ENCODE data around the gene TST.

Gene TST

DNA sequence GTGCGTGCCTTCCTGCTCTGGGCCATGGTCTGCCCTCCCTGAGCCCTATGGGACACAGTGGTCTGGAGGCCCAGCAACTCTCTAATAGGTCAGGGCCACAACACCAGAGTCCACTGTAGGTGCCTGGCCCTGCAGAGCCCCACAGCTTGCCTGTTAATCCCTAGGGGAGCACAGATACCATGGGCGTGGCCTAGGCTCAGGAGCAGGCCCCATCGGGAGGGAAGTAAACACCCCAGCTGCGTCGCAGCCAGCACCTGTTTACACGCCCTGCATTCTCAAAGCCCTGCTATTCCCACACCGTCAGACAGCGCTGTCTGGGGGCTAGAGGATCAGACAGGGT lies 34.8 kb upstream of the TST start:
- in situ Hi-C loops (cut with MboI; ENCODE audit: low sequenced_read_pairs) = no loop called here

DNA sequence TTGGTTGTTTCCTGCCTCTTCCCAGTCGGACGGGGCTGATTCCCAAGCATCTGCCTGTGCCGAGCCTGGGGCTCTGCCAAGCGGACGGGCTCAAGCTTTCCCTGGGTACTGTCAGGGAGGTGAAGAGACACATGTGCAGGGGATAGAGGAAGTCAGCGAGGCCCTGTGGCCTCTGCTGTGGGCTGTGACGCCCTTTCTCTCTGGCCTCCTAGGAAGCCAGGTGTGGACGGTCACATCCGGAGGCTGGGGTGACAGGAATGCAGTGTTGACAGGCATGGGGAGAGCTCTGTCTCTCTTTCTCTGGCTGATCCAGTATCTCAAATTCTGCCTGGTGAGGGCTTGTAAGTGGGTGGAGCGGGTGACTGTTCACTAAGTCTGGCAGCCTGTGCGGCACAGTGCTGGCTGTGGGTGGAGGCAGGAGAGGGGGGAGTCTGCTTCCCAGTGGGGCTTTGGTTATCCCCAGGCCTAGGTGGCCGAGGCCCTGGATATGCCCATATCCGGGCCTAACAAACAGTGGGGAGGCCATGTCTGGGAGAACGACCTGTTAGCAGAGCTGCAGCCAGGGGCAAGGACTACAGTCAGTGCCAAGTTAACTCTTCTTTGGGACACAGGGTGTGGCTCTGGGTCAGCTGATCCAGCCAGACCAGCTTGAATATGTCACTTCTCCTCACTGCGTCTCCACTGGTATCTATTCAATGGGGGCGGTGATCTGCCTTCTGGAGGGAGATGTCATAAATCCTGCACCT lies 34.2 kb upstream of the TST start:
- in situ Hi-C loops (cut with MboI; ENCODE audit: low sequenced_read_pairs) = no loop called here

DNA sequence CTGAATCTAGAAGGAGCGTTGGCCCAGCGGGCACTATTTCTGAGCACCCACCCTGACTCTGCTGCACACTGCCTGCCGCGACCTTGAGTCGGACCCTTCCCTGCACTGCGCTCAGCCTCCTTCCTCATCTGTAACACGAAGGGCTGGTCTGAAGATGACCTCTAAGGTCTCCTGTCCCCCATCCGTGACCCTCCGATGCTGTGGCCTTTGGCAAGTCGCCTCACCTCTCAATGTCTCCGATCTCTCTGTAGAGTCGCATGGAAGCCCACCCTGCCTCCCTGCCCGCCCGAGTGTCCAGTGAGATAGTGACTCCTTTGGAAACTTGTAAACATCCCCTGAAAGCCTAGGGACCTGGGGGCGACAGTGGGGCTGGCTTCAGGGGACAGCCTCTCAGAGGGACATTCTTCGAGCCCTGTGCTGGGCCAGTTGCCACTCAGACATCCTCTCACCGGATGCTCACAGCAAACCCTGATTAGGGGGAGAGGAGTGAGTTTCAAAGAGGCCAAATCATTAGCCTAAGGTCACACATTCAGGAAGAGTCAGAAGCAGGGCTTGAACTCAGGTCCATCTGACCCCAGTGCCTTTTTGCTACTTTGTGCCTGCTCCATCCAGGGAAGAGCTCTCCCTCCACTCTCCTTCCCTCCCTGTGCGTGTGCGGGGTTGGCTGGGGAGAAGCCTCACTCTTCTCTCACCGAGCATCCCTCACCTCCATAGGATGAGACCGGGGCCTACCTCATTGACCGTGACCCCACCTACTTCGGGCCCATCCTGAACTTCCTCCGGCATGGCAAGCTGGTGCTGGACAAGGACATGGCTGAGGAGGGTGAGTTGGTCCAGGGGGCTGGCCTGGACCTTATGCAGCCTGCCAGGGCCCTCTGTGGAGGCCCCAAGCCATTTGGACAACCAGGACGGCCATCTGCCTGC lies 33.4 kb upstream of the TST start:
- in situ Hi-C loops (cut with MboI; ENCODE audit: low sequenced_read_pairs) = no loop called here

- in situ Hi-C loops (cut with MboI; ENCODE audit: low sequenced_read_pairs) = no loop called here
Observed at GRCh38 chr22:37051391-37052385, 32.4 kb upstream of the TST start, which contains the start of gene KCTD17. Gene KCTD17 (plus strand): TSS chr22:37051742. CDS start chr22:37051761, 19 bp downstream.

- in situ Hi-C loops (cut with MboI; ENCODE audit: low sequenced_read_pairs) = no loop called here
Observed at GRCh38 chr22:37050913-37051312, 31.7 kb upstream of the TST start.

DNA sequence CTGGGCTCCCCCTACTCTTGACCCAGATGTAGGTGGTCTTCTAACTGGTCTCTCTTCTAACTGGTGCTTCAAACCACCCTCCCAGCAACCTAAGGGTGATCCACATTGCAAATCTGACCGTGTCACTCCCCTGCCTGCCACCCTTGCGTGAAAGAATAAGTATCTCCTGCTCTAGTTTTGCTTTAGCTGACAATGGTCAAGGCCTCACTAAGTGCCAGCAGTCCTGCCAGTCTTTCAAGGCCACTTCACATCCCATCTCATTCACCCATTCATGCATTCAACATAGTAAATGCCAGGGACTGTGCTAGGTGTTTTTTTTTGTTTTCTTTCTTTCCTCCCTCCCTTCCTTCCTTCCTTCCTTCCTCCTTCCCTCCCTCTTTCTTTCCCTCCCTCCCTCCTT lies 30.0 kb upstream of the TST start:
- in situ Hi-C loops (cut with MboI; ENCODE audit: low sequenced_read_pairs) = no loop called here

GRCh38 chr22:37048133-37048532 lies 28.9 kb upstream of the TST start:
- in situ Hi-C loops (cut with MboI; ENCODE audit: low sequenced_read_pairs) = no loop called here

GRCh38 chr22:37047006-37047405 lies 27.8 kb upstream of the TST start:
- in situ Hi-C loops (cut with MboI; ENCODE audit: low sequenced_read_pairs) = no loop called here

DNA sequence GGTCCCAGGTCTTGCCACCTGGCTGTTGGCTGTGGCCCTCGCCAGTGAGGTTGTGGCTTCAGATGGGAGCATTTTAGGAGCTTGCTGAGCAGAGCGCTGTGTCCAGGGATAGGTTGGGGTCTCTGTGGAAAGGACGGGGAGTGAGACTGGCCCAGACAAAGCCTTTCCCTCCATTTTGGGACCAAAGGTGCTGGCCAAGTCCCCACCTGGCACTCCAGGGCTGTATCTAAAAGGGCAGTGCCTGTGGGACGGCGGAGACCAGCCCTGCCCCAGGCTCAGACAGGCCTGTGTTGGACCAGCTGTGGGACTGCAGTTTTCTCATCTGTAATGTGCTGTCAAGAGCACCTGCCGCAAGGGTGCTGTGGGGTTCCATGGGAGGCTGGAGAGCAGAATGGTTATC lies 27.3 kb upstream of the TST start:
- in situ Hi-C loops (cut with MboI; ENCODE audit: low sequenced_read_pairs) = no loop called here

GRCh38 chr22:37045958-37046357 lies 26.7 kb upstream of the TST start:
- in situ Hi-C loops (cut with MboI; ENCODE audit: low sequenced_read_pairs) = no loop called here

DNA sequence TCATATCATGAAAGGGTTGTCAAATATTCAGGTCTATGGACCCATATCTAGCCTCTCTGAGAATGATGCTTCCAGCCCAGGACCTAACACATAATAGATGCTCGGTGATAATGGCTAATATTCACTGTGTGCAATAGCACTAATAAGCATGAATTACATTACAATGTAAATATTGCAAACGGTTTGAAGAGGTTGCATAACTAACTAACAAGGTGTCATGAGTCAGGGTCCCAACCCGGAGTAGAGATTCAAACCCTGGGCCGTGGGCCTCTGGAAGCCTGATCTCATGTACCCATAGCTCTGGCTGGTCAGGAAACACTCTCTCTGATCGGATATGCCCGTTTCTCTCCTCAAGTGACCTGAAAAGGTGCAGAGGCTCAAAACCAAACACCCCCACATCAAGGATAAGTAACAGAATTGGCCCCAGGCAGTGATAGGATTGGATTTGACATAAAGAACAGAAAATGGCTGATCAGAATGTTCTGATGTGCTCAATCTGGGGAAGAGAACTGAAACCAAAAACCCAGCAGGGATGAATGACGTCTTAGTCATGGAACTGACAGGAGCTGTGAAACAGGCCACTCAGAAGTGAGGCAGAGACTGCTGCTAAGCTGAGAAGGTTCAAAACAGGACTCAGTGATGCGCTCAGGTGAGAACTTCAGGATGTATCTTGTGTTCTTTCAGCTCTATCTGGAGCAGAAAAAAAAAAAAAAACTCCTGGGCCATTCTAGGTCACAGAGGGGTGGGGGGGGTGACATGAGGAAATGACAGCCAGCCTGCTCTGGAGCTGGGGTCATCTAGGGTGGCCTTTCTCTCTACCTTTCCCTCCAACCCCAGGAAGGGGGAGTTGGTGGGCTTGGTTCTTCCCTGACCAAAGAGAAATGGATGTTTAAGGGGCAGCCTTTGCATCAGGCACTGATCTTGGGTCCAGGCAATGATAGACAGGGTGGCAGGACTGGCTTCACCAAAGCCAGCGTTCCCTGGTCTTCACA lies 25.7 kb upstream of the TST start:
- in situ Hi-C loops (cut with MboI; ENCODE audit: low sequenced_read_pairs) = no loop called here

DNA sequence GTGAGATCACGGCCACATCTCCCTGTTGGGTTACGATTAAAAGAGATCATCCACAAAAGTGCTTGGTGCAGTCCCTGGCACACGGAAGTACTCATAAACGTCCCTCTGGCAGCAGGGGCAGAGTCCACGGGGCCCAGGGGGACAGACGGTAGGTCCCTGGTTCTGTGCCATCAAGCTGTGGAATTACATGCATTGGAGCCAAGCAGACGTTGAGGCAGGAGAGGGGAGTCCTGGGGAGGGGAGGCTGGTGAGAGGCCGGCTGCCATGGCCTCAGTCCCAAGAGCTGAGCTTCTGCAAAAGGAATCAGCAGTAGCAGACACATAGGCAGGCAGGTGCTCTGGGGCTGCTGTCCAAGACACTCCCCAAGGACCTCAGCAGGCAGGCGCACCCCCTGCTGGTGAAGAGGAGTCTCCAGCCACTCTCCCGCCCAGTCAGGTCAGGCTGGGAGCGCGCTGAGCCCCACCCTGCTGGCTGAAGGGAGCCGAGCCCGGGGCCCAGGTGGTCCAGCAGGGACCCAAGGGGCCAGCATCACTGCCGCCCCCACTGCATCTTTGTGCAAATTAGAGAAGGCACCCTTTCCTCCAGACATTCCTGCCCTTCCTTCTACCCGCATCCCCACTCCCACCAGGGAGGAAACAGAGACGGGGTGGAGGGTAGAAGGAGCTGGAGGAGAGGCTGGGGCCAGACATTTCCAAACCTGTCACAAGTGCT lies 24.7 kb upstream of the TST start:
- in situ Hi-C loops (cut with MboI; ENCODE audit: low sequenced_read_pairs) = no loop called here

DNA sequence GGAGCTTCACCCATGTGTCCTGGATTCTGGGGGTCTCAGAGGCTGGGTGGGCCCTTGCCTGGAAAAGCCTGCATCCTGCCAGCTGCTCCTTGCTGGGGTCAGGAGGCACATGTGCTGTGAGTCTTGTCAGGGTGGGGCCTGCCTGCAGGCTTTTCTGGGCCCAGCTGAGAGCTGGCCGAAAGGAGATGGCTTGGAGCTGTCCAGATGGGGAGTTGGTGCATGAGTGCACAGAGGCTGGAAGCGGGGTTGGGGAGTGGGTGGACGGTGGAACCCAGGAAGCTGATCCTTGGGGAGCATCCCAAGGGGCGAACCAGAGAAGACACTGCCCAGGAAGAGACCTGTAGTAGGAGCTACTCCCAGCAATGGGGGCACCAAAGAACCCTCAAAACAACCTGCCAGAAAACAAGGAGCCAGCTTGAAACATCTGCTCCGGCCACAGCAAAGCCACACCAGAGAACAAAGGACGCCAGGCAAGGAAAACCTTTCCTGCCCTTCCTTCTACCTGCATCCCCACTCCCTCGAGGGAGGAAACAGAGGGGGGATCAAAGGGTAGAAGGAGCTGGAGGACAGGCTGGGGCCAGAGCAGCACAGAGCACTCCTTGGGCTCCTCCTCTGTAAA lies 24.1 kb upstream of the TST start:
- in situ Hi-C loops (cut with MboI; ENCODE audit: low sequenced_read_pairs) = no loop called here

- in situ Hi-C loops (cut with MboI; ENCODE audit: low sequenced_read_pairs) = no loop called here
Observed at GRCh38 chr22:37039466-37039865, 20.2 kb upstream of the TST start.

DNA sequence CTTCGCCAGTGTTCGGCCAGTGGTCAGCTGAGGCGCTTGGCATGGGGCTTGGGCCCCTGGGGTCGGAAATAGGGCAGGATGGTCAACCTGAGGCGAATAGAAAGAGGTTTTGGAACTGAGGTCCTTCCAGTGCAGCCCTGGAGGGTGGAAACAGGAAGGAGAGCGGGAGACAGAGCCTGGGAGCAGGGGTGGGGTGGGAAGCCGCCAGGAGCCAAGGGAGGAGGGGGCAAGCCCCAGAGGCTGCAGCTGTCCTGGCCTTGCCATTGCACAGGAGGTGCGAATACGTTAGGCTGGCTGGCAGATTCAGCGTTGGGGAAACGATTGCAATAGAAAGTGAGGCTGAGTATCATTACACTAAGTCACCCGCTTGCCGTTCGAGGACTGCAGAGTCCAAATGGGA lies 18.4 kb upstream of the TST start:
- in situ Hi-C loops (cut with MboI; ENCODE audit: low sequenced_read_pairs) = no loop called here

DNA sequence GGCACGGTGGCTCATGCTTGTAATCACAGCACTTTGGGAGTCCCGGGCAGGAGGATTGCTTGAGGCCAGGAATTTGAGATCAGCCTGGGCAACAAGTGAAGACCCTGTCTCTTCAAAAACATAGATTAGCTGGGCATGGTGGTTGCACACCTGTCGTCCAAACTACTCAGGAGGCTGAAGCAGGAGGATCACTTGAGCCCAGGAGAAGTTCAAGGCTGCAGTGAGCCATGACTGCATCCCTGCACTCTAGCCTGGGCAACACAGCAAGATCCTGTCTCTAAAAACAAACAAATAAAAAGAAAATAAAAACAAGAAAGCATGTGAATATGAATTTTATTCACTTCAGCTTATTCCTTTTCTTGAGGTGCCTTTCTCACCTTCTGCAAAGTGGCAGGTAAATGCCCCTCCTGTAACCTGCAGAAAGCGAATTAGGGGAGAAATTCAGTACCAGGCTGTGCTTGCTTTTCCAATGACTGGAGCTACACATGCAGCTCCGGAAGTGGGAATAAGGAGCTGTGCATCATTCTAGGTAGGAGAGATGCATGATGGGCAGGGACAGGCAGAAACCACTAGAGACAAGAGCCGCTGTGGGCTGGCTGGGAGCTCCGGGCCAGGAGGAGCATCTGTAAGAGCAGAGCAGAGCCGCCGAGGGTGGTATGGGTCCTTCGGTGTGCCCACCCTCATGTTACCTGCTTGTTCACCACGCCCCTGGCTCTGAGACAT lies 17.6 kb upstream of the TST start:
- in situ Hi-C loops (cut with MboI; ENCODE audit: low sequenced_read_pairs) = no loop called here

- in situ Hi-C loops (cut with MboI; ENCODE audit: low sequenced_read_pairs) = no loop called here
Observed at GRCh38 chr22:37033605-37034430, 14.6 kb upstream of the TST start.

Data from HL-60/S4 (cell line).